Natural killer cell (primary cell): ENCODE measurements around the gene TMEM170B. TPM values are rescaled to one million over a fixed set of nuclear protein-coding genes. Genes with fewer than 3 reads are reported as not detected.
A peak's percentile ranks its signal among the peaks of the same experiment; 100 is the strongest.

Source experiments
- ATAC-seq, 3 donors: fragments of 150-1000 bp in 2 of 3; fragments of 200-7000 bp in 1 of 3; cut with Tn5 transposase; 1 replicate in 1 of 3; 2 replicates in 2 of 3; pipeline ENCODE4 v1.10.0; 2021; ENCODE audit warnings: mild to moderate bottlenecking in 2 of 3, moderate library complexity in 2 of 3
- DNase-seq, 2 donors: peaks; one replicate each; pipeline versions ENCODE4 v3.0.0 to v3.0.0-alpha.2; 2013 to 2021; ENCODE audit warnings: mixed read lengths in 1 of 2
- H3K27ac ChIP-seq: one replicate; pipeline ENCODE4 v1.5.1; 2013; ENCODE audit warnings: mild to moderate bottlenecking, low read length
- H3K27me3 ChIP-seq: one replicate; pipeline ENCODE4 v1.6.1; 2013; ENCODE audit warnings: low read length; ENCODE audit not compliant: control insufficient read depth, insufficient read depth
- H3K36me3 ChIP-seq: one replicate; pipeline ENCODE4 v1.6.1; 2013; ENCODE audit warnings: low read length; ENCODE audit not compliant: control insufficient read depth, insufficient read depth
- H3K4me1 ChIP-seq: one replicate; pipeline ENCODE4 v1.6.1; 2013; ENCODE audit warnings: low read length; ENCODE audit not compliant: control insufficient read depth, insufficient read depth
- H3K4me3 ChIP-seq: one replicate; pipeline ENCODE4 v1.5.1; 2013; ENCODE audit warnings: low read length
- H3K9me3 ChIP-seq: one replicate; pipeline ENCODE4 v1.6.1; 2013; ENCODE audit warnings: low read length; ENCODE audit not compliant: control insufficient read depth, insufficient read depth
- H3K27ac Mint-ChIP-seq, 2 donors: one replicate each; pipeline ENCODE4 v1.8.0; 2022; ENCODE audit warnings: mild to moderate bottlenecking in 2 of 2, mixed read lengths in 2 of 2, moderate library complexity in 1 of 2
- H3K27me3 Mint-ChIP-seq, 2 donors: one replicate each; pipeline ENCODE4 v1.8.0; 2022; ENCODE audit warnings: low read depth in 2 of 2, mixed read lengths in 2 of 2
- H3K36me3 Mint-ChIP-seq: one replicate; pipeline ENCODE4 v1.8.0; 2022; ENCODE audit warnings: mixed read lengths
- H3K4me1 Mint-ChIP-seq, 2 donors: one replicate each; pipeline ENCODE4 v1.8.0; 2022; ENCODE audit warnings: mixed read lengths in 2 of 2
- H3K4me3 Mint-ChIP-seq: one replicate; pipeline ENCODE4 v1.8.0; 2022; ENCODE audit warnings: mild to moderate bottlenecking, moderate library complexity, mixed read lengths
- H3K9me3 Mint-ChIP-seq, 2 donors: one replicate each; pipeline ENCODE4 v1.8.0; 2022; ENCODE audit warnings: mixed read lengths in 2 of 2
- WGBS: methylation state at CpG from one replicate; pipeline ENCODE4 v1.1.7; 2013; ENCODE audit warnings: missing lambda C conversion rate; ENCODE audit not compliant: insufficient coverage; 5-methylcytosine and 5-hydroxymethylcytosine counted together
- intact Hi-C: fragments of 100-400 bp; cut with micrococcal nuclease; formaldehyde crosslinking; loops from one replicate; pipeline ENCODE4 v1.14.2; 2022
- total RNA-seq, 4 donors: library from RNA; stranded (reverse); fragments of 120-200 nt in 1 of 4; gene quantifications; one replicate each; pipeline versions ENCODE4 v1.2.3 to v1.2.4, GENCODE V29; 2013 to 2022
- TF ChIP-seq, protein P1 (sequence below): fragments of 200-600 bp; IDR thresholded peaks from one replicate; pipeline ENCODE4 v1.8.0; 2022; ENCODE audit warnings: antibody characterized with exemption

The TMEM170B gene
- total RNA-seq, result 1 to 10 TPM; 1.8 to 3.6 (median 2.5) TPM
- total RNA-seq (2013), result 3.7 TPM

DNA sequence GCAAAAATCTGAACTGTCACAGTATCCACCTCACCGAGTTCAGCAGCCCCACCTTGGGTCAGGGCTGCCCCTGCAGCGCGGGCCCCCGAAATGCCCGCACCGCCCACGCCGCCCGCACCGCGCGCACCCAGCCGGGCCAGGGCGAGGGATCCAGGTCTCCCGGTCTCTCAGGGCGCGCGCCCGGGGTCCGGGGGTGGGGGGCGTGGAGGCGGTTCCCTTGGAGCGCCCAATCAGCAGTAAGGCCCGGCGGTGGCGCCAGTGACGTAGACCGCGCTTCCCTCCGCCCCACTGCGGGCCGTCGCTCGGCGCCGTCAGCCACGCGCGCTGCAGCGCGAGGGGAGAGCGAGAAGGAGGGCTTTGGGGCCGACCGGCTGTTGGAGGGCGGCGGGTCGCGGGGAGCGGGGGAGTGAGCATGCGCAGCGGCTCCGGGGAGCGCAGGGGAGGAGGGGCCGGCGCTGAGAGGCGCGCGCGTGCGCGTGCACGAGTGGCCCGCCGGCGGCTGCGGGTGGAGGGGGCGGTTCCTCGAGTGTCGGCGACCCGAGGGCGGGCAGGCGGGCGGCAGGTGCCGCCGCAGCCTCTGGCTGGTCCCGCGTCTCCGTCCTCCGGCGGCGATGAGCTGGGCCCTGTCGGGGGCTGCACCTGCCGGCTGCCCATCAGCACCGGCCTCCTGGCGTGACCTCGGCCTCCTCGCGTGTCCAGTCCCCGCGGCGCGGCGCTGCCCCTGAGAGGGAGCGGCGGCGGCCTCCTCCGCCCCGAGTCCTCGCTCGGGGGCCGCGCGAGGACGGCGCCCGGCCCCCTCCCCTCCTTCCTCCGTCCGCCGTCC, at the start of gene TMEM170B:
TMEM170B (plus strand) TSS at position 521 of the 823 bp plus-strand sequence. CDS start 529 bp downstream, outside the sequence.
- peaks cover 4 to 6% of the 10 kb centered on the region in 2 donors for H3K27me3 Mint-ChIP-seq
- Histone ChIP-seq H3K9me3 (no peaks in the 10 kb centered on the region), H3K4me3 (peak within 1 kb of the TSS; percentile 59), H3K4me1 (peaks cover 6% of the 10 kb centered on the region), H3K36me3 (no peaks in the 10 kb centered on the region), H3K27me3 (no peaks in the 10 kb centered on the region), H3K27ac (peak within 1 kb of the TSS; percentile 53)
- intact Hi-C loops, result loop anchor here (1.0 kb wide), 1 partner anchor 444 kb away; the partner anchor contains the start of gene SMIM13
- ATAC-seq (peak; percentile 90 to 97 (median 91)), DNase-seq (peak; percentile 98)
- H3K4me3 Mint-ChIP-seq, result peak within 1 kb of the TSS; percentile 91
- H3K36me3 Mint-ChIP-seq, result no peaks in the 10 kb centered on the region
- under 1% methylated on average over 110 of the region's 110 CpGs for WGBS
- H3K27ac Mint-ChIP-seq, result peak within 1 kb of the TSS; percentile 82 to 83
- TF ChIP-seq, protein P1, sequence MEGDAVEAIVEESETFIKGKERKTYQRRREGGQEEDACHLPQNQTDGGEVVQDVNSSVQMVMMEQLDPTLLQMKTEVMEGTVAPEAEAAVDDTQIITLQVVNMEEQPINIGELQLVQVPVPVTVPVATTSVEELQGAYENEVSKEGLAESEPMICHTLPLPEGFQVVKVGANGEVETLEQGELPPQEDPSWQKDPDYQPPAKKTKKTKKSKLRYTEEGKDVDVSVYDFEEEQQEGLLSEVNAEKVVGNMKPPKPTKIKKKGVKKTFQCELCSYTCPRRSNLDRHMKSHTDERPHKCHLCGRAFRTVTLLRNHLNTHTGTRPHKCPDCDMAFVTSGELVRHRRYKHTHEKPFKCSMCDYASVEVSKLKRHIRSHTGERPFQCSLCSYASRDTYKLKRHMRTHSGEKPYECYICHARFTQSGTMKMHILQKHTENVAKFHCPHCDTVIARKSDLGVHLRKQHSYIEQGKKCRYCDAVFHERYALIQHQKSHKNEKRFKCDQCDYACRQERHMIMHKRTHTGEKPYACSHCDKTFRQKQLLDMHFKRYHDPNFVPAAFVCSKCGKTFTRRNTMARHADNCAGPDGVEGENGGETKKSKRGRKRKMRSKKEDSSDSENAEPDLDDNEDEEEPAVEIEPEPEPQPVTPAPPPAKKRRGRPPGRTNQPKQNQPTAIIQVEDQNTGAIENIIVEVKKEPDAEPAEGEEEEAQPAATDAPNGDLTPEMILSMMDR, result no peak
- H3K4me1 Mint-ChIP-seq, result peaks cover 13% of the 10 kb centered on the region in 2 donors
- no peaks in the 10 kb centered on the region for H3K9me3 Mint-ChIP-seq

DNA sequence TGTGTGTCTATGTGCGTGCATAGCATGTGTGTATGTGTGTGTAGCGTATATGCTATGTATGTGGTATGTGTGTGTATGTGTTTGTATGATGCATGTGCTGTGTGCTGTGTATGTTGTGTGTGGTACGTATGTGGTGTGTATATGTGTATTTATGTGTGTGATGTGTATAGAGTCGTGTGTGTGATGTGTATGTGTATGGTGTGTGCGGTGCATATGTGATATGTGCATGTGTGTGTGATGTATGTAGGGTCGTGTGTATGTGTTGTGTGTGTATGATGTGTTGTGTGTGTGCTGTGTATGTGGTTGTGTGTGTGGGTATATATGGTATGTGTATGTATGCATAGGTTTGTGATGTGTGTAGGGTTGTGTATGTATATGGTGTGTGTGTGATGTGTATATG, 46.6 kb upstream of the TMEM170B start:
- TF ChIP-seq, protein P1, result no peak
- ATAC-seq (no peak), DNase-seq (no peak)
- Histone ChIP-seq H3K27ac (no peak overlapping the region), H3K4me3 (no peak overlapping the region), H3K27me3 (no peaks in the 10 kb centered on the region), H3K4me1 (peaks cover 3% of the 10 kb centered on the region), H3K9me3 (no peaks in the 10 kb centered on the region), H3K36me3 (no peaks in the 10 kb centered on the region)
- 65% methylated on average over 6 of the region's 6 CpGs for WGBS
- no peak overlapping the region for H3K27ac Mint-ChIP-seq
- H3K36me3 Mint-ChIP-seq, result no peaks in the 10 kb centered on the region
- no peaks in the 10 kb centered on the region for H3K27me3 Mint-ChIP-seq
- H3K4me1 Mint-ChIP-seq, result no peaks in the 10 kb centered on the region
- H3K4me3 Mint-ChIP-seq, result no peak overlapping the region
- intact Hi-C loops, result loop anchor here (10.0 kb wide), 1 partner anchor 536 kb away; no protein-coding TSS in a partner anchor
- no peaks in the 10 kb centered on the region for H3K9me3 Mint-ChIP-seq

DNA sequence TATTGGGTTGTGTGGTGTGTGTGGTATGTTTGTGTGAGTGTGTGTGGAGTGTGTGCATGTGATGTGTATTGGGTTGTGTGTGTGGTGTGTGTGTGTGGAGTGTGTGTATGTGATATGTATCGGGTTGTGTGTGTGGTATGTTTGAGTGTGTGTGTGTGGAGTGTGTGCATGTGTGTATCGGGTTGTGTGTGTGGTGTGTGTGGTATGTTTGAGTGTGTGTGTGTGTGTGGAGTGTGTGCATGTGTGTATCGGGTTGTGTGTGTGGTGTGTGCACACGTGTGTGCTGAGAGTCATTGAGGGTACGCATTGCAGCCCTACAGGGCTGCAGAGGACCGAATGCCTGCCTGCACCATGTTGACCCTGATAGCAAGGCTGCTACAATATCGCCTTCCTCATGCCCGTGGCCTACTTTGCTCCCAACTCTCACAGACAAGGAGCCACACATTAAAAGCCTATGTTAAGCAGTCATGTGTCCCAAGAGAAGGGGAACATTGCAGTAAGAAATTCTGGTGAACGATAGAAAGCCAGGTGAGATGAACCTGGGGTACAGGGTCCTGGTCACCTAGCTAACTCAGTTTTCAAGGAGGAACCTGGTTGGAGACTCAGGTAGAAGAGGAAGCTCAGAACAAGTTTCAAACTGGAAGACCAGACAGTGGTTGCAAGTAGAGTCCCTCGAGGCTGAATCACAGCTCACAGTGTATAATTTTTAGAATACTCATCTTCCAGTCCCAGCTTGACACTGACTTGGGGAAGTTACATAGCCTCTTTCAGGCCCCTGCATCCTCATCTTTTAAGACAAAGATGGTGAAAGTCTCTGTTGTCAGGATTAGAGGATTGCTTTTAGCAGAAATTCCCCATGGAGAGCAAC, 45.7 kb upstream of the TMEM170B start:
- no peaks in the 10 kb centered on the region for H3K36me3 Mint-ChIP-seq
- no peak overlapping the region for H3K27ac Mint-ChIP-seq
- no peak overlapping the region for H3K4me3 Mint-ChIP-seq
- H3K36me3 ChIP-seq, result no peaks in the 10 kb centered on the region
- intact Hi-C loops, result loop anchor here (10.0 kb wide), 1 partner anchor 537 kb away; no protein-coding TSS in a partner anchor
- no peaks in the 10 kb centered on the region for H3K9me3 Mint-ChIP-seq
- H3K4me1 Mint-ChIP-seq, result no peaks in the 10 kb centered on the region
- no peak overlapping the region for H3K27ac ChIP-seq
- no peaks in the 10 kb centered on the region for H3K9me3 ChIP-seq
- TF ChIP-seq, protein P1, result no peak
- DNase-seq, result no peak
- no peak overlapping the region for H3K4me3 ChIP-seq
- 82% methylated on average over 10 of the region's 10 CpGs for WGBS
- H3K4me1 ChIP-seq, result peaks cover 3% of the 10 kb centered on the region
- no peaks in the 10 kb centered on the region for H3K27me3 Mint-ChIP-seq
- no peaks in the 10 kb centered on the region for H3K27me3 ChIP-seq
- no peak for ATAC-seq
